ENCODE results near the gene FAM135A.

DNA sequence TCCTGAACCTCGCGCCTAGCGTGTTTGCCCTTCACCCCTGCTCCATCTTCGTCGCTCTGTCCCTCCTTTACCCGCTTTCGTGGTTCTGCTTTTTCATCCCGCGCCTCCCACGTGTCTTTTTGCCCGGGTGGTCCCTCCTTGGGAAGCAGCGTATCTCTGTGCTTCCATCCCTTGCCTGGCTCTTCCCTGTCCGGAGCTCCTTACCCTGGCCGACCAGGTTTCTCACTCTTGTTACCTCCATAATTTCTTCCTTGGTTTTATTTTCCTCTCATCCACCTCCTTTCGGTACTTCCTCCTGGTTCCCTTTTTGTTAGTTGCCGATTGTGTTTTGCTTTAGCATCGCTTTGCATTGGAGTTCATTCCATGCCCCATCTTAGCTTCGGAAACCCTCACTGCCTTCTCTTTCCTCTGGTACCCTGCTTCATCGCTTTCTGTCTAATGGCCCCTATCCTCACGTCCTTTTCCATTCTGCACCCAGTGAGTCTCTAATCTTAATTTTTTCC lies 735 bp downstream of the FAM135A start:
- TF ChIP-seq EZH2 (optimal IDR thresholded peaks at IDR 0.05; ENCODE audit: low read depth, low read length) (no peak), CTCF (IDR thresholded peaks at IDR 0.05; ENCODE audit: low read length) (no peak)
